DOHH2 (cell line): Measurements from ENCODE around the gene PTGDR2.

Source experiments
- H3F3A ChIP-seq: fragments of 200-600 bp; sonication (generic), shearing (Covaris generic); 2 replicates; pipeline ENCODE4 v1.6.0; 2016; ENCODE audit warnings: antibody characterized with exemption, mild to moderate bottlenecking; ENCODE audit not compliant: control insufficient read depth, insufficient read depth
- H3K27ac ChIP-seq: fragments of 200-600 bp; sonication (generic); 2 replicates; pipeline ENCODE4 v1.5.1; 2014; ENCODE audit warnings: low read depth, mild to moderate bottlenecking, low read length, moderate library complexity
- H3K27me3 ChIP-seq: fragments of 200-600 bp; sonication (generic); 2 replicates; pipeline ENCODE4 v1.6.1; 2014; ENCODE audit warnings: mild to moderate bottlenecking, low read length, mixed read lengths; ENCODE audit not compliant: control insufficient read depth
- H3K36me3 ChIP-seq: fragments of 200-600 bp; sonication (generic); 2 replicates; pipeline ENCODE4 v1.6.1; 2014; ENCODE audit warnings: mild to moderate bottlenecking, low read length, moderate library complexity, mixed read lengths; ENCODE audit not compliant: control insufficient read depth
- H3K4me1 ChIP-seq: fragments of 200-600 bp; sonication (generic); 2 replicates; pipeline ENCODE4 v1.6.1; 2014; ENCODE audit warnings: mild to moderate bottlenecking, low read length, mixed read lengths; ENCODE audit not compliant: control insufficient read depth
- H3K4me2 ChIP-seq: fragments of 200-600 bp; sonication (generic); 2 replicates; pipeline ENCODE4 v1.6.0; 2014; ENCODE audit warnings: mild to moderate bottlenecking, low read length, moderate library complexity
- H3K4me3 ChIP-seq: fragments of 200-600 bp; sonication (generic); 2 replicates; pipeline ENCODE4 v1.5.1; 2014; ENCODE audit warnings: mild to moderate bottlenecking, low read length, mixed read lengths
- H3K79me2 ChIP-seq: fragments of 200-600 bp; sonication (generic); 2 replicates; pipeline ENCODE4 v1.6.1; 2014; ENCODE audit warnings: mild to moderate bottlenecking, low read length, mixed read lengths; ENCODE audit not compliant: control insufficient read depth
- H3K9me2 ChIP-seq: fragments of 200-600 bp; sonication (generic); replicated peaks from 2 replicates; pipeline ENCODE4 v1.6.1; 2014; ENCODE audit warnings: mild to moderate bottlenecking, low read length, mixed read lengths; ENCODE audit not compliant: control insufficient read depth
- H3K9me3 ChIP-seq: fragments of 200-600 bp; sonication (generic); 2 replicates; pipeline ENCODE4 v1.6.1; 2014; ENCODE audit warnings: antibody characterized with exemption, low read length, mixed read lengths; ENCODE audit not compliant: control insufficient read depth, insufficient read depth
- H4K20me1 ChIP-seq: fragments of 200-600 bp; sonication (generic); 2 replicates; pipeline ENCODE4 v1.6.0; 2014; ENCODE audit warnings: low read depth, mild to moderate bottlenecking, antibody characterized with exemption, low read length, moderate library complexity; ENCODE audit not compliant: control insufficient read depth, insufficient read depth
- EZH2phosphoT487 ChIP-seq: fragments of 200-600 bp; sonication (generic); IDR thresholded peaks from 2 replicates; pipeline ENCODE4 v1.6.1; 2017; ENCODE audit warnings: borderline replicate concordance, mild to moderate bottlenecking, antibody characterized with exemption, low read length, moderate library complexity, mixed read lengths
- TF ChIP-seq, protein P1 (sequence below): fragments of 200-600 bp; sonication (generic); IDR thresholded peaks from one replicate; pipeline ENCODE4 v1.5.1; 2014; ENCODE audit warnings: antibody characterized with exemption, mild to moderate bottlenecking, low read depth, low read length; ENCODE audit not compliant: poor library complexity, severe bottlenecking

PTGDR2 gene

DNA sequence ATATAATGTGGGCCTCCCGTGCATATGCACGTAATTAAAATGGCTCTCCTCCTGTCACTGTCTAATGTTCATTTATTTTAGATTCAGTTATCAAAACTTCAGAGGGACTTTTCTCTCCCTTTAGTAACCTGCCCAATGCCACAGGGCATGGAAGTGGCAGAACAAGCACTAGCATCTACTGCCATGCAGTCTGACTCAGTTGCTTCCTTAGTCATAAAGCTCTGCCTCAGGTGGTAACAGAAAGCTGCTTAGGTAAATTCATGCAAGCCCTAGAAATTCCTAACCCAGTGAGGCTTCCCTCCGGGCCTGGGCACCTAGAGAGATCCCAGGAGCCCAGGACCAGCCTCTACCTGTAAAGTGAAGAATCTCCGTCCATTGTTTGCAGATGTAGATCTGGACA lies 41.7 kb upstream of the PTGDR2 start:
- Histone ChIP-seq H3K9me2 (no peaks in the 10 kb centered on the region), H3K79me2 (peaks cover 22% of the 10 kb centered on the region), H3K4me2 (no peak overlapping the region), H3K4me1 (no peaks in the 10 kb centered on the region), H3K4me3 (no peak overlapping the region), H4K20me1 (no peaks in the 10 kb centered on the region), H3K9me3 (no peaks in the 10 kb centered on the region), H3F3A (peaks cover 18% of the 10 kb centered on the region), H3K36me3 (peaks cover 100% of the 10 kb centered on the region), H3K27me3 (no peaks in the 10 kb centered on the region), H3K27ac (no peak overlapping the region)
- TF ChIP-seq, protein P1, sequence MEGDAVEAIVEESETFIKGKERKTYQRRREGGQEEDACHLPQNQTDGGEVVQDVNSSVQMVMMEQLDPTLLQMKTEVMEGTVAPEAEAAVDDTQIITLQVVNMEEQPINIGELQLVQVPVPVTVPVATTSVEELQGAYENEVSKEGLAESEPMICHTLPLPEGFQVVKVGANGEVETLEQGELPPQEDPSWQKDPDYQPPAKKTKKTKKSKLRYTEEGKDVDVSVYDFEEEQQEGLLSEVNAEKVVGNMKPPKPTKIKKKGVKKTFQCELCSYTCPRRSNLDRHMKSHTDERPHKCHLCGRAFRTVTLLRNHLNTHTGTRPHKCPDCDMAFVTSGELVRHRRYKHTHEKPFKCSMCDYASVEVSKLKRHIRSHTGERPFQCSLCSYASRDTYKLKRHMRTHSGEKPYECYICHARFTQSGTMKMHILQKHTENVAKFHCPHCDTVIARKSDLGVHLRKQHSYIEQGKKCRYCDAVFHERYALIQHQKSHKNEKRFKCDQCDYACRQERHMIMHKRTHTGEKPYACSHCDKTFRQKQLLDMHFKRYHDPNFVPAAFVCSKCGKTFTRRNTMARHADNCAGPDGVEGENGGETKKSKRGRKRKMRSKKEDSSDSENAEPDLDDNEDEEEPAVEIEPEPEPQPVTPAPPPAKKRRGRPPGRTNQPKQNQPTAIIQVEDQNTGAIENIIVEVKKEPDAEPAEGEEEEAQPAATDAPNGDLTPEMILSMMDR: no peak
- TF ChIP-seq EZH2phosphoT487: no peak

- Histone ChIP-seq H3K9me2 (no peaks in the 10 kb centered on the region), H3K79me2 (peaks cover 18% of the 10 kb centered on the region; the same call in 1 of the 2 replicates), H3K27ac (no peak overlapping the region), H3K36me3 (peaks cover 98% of the 10 kb centered on the region), H3K4me2 (no peak overlapping the region), H3K4me1 (no peaks in the 10 kb centered on the region), H4K20me1 (no peaks in the 10 kb centered on the region), H3K27me3 (no peaks in the 10 kb centered on the region), H3K9me3 (no peaks in the 10 kb centered on the region), H3K4me3 (no peak overlapping the region), H3F3A (peaks cover 10% of the 10 kb centered on the region; the same call in 1 of the 2 replicates)
- no peak for TF ChIP-seq EZH2phosphoT487
- TF ChIP-seq, protein P1: no peak
Observed at GRCh38 chr11:60895687-60896086, 39.9 kb upstream of the PTGDR2 start.

DNA sequence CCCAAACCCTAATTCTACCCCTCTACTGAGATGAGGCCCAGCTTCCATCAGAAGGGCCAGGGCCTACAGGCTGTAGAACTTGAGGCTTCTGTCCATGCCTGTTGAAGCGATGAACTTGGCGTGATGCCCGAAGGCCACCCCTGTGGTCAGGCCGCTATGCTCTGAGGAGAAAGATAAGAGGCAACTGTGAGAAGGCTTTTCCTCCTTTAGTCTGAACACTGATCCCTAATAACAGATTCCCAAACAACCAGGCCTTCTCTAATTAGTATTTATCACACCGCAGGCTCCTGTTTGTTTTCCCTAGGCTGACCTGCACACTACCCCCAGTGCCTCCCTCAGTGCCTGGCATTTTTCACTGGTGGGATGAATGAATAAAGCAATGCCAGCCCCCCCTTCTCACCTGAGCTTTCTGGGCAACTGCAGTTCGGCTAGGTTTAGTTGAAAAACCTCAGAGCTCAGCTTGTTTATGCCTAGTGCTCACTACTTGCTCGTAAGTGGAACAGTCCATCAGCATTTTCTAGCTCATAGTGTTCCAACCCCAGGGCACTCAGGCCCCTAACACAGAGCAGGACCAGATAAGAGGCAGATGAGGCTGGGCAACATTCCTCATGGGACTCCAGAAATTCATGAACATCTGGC lies 35.5 kb upstream of the PTGDR2 start:
- H3K9me2 ChIP-seq: no peaks in the 10 kb centered on the region
- H3K27ac ChIP-seq: no peak overlapping the region
- H3K4me1 ChIP-seq: no peaks in the 10 kb centered on the region
- no peaks in the 10 kb centered on the region for H3K9me3 ChIP-seq
- TF ChIP-seq, protein P1: no peak
- no peak for TF ChIP-seq EZH2phosphoT487
- H3F3A ChIP-seq: no peaks in the 10 kb centered on the region
- no peaks in the 10 kb centered on the region for H3K27me3 ChIP-seq
- H3K4me3 ChIP-seq: no peak overlapping the region
- H3K79me2 ChIP-seq: peaks cover 9% of the 10 kb centered on the region; the same call in 1 of the 2 replicates
- H4K20me1 ChIP-seq: no peaks in the 10 kb centered on the region
- no peak overlapping the region for H3K4me2 ChIP-seq
- H3K36me3 ChIP-seq: peaks cover 72% of the 10 kb centered on the region
